ENCODE measurements around the gene ARHGAP44.

- no peak for TF ChIP-seq SP1 (IDR thresholded peaks at IDR 0.05; ENCODE audit: low read depth, low read length)
- TF ChIP-seq JUND (IDR thresholded peaks at IDR 0.05; ENCODE audit: low read length) = no peak
Observed at GRCh38 chr17:12800855-12801365, 11.6 kb downstream of the ARHGAP44 start.

Measured in H1 (cell line).